ENCODE measurements around the gene BRIP1.

The BRIP1 gene

DNA sequence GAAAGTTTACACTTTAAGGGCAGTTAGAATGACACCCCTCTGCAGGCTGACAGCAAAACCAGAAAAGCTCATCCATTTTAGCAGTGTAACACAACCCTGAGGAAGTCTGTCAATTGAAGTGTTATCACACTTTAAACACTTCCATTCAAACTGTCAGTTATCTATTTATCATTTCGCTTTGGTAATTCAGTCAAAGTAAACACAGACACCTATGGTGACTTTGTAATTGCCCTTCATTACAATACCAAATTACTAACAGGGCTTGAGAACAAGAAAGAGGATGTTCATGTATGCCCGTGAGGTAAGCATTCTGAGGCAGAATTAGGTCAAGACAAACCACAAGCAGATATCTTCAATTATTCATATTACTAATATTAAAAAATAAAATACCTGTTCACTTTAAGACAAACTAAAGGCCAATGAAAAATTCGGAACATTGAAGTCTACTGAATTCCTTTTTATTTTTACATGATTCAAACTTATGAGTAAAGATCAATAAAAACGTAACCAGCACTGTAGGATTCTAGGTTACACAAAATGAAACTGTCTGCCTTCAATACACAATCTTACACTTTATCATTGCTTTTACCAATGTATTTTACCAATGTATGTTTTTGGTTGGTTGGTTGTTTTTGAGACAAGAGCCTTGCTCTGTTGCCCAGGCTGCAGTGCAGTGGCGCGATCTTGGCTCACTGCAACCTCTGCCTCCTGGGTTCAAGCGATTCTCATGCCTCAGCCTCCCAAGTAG is 57.1 kb downstream of the BRIP1 start:
- H3K4me3 ChIP-seq (replicated peaks in 1 of 2; ENCODE audit: low read depth in 2 of 2, low read length in 2 of 2), result no peak overlapping the region
- TF ChIP-seq, protein P1, sequence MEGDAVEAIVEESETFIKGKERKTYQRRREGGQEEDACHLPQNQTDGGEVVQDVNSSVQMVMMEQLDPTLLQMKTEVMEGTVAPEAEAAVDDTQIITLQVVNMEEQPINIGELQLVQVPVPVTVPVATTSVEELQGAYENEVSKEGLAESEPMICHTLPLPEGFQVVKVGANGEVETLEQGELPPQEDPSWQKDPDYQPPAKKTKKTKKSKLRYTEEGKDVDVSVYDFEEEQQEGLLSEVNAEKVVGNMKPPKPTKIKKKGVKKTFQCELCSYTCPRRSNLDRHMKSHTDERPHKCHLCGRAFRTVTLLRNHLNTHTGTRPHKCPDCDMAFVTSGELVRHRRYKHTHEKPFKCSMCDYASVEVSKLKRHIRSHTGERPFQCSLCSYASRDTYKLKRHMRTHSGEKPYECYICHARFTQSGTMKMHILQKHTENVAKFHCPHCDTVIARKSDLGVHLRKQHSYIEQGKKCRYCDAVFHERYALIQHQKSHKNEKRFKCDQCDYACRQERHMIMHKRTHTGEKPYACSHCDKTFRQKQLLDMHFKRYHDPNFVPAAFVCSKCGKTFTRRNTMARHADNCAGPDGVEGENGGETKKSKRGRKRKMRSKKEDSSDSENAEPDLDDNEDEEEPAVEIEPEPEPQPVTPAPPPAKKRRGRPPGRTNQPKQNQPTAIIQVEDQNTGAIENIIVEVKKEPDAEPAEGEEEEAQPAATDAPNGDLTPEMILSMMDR (IDR thresholded peaks at IDR 0.05; ENCODE audit: low read depth, low read length), result no peak
- no peak for DNase-seq (ENCODE audit: low read depth in 2 of 2)

DNA sequence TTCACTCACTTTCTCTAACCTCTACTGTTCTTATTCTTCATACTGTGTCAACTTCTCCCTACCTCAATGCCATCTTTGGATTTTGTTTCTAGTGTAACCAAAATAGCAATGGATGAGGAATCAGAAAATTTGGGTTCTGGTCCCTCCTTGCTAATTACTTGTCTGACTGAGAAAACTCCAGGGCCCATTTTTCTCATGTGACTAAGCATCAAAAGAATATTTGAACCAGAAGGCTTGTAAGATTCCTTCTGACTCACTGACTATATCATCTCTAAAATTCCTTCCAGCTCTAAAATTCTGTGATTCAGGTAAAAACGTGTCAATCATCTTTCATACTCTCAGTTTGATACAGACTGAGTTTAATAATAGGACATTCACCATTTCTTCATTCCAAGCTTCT is 57.9 kb downstream of the BRIP1 start:
- no peak overlapping the region for H3K4me3 ChIP-seq (replicated peaks in 1 of 2; ENCODE audit: low read depth in 2 of 2, low read length in 2 of 2)
- TF ChIP-seq, protein P1 (IDR thresholded peaks at IDR 0.05; ENCODE audit: low read depth, low read length), result no peak
- peak; percentile 23 to 82 for DNase-seq (ENCODE audit: low read depth in 2 of 2)

DNA sequence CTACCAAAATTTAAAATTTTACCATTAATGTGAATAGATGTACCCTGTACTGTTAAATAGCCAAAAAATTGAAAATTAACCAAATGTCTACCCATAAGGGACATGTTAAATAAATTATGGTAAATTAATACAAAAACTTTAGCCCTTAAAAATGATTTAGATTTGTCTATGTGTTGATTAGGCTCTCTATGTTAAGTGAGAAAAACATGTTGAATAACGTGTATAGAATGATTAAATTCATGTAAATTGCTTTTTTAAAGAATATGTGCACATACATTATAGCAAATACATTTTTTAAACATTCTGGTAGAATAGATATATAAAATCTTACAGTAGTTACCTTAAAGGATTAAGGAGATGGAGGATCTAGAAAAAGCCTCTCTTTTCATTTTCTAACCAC is 59.5 kb downstream of the BRIP1 start:
- TF ChIP-seq, protein P1 (IDR thresholded peaks at IDR 0.05; ENCODE audit: low read depth, low read length), result no peak
- DNase-seq (ENCODE audit: low read depth in 2 of 2), result no peak
- no peak overlapping the region for H3K4me3 ChIP-seq (replicated peaks in 1 of 2; ENCODE audit: low read depth in 2 of 2, low read length in 2 of 2)

DNA sequence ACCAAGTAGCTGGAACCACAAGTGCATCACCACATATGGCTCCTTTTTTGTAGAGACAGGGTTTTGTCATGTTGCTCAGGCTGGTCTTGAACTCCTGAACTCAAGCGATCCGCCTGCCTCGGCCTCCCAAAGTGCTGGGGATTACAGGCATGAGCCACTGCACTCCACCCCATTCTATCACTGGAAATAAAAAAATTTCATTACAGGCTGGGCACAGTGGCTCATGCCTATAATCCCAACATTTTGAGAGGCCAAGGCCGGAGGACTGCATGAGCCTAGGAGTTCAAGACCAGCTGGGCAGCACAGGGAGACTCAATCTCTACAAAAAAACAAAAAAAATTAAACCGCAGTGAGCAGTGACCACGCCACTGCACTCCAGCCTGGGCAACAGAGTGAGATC is 60.1 kb downstream of the BRIP1 start:
- TF ChIP-seq, protein P1 (IDR thresholded peaks at IDR 0.05; ENCODE audit: low read depth, low read length), result no peak
- no peak for DNase-seq (ENCODE audit: low read depth in 2 of 2)
- H3K4me3 ChIP-seq (replicated peaks in 1 of 2; ENCODE audit: low read depth in 2 of 2, low read length in 2 of 2), result no peak overlapping the region

DNA sequence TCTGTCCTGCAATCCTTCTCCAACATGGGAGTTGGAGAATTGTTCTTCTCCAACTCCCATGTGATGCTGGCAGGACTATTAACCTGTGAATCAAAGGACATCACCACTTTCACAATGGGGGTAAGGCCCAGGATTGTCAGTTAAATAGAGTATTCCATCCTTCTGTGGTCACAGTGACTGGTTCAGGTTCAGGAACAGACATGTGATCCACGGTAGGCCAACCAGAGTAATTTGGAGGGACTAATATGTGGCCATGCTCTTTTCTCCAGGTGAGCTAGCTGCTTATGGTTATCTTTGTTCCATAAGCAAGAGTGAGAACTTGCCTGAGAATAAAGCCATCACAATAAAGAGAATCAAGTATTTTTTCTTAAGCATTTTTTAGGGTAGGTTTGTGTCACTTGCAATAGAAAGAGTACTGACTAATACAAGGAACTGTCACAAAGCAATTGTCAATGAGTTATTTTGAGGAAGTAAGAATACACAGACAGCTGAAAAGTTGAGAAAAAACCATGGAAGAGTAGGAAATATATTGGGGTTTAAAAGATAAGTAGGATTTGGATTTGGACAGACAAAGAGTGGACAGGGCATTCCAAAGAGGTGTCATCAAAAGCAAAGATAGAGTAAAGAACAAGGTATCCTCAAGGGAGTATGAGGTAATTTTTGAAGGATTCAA is 63.4 kb downstream of the BRIP1 start:
- TF ChIP-seq, protein P1 (IDR thresholded peaks at IDR 0.05; ENCODE audit: low read depth, low read length), result no peak
- DNase-seq (ENCODE audit: low read depth in 2 of 2), result no peak
- no peak overlapping the region for H3K4me3 ChIP-seq (replicated peaks in 1 of 2; ENCODE audit: low read depth in 2 of 2, low read length in 2 of 2)

DNA sequence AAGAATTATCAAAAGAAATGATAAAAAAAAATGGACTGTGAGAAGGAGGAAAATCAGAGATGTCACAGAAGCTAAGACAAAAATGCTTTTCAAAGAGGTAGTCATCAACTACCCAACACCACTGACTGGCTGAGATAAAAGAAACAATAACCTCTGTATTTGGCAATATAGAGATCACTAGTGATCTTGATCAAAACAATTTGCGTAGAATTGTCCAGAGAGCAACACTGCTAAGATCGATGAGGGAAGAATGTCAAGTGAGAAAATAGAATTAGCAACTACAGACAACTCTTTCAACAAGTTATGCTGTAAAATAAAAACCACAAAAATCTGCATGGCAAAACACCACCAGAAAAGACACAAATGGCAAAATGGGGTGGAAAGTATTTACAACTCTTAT is 66.0 kb downstream of the BRIP1 start:
- TF ChIP-seq, protein P1 (IDR thresholded peaks at IDR 0.05; ENCODE audit: low read depth, low read length), result no peak
- no peak overlapping the region for H3K4me3 ChIP-seq (replicated peaks in 1 of 2; ENCODE audit: low read depth in 2 of 2, low read length in 2 of 2)
- DNase-seq (ENCODE audit: low read depth in 2 of 2), result no peak

All from cardiac fibroblast (primary cell).